Calu3 (cell line): Measurements from ENCODE around the gene C20orf202. TPM values are rescaled to one million over a fixed set of nuclear protein-coding genes. Genes with fewer than 3 reads are reported as not detected.

Source experiments
- BruUV-seq: library from RNA; stranded (reverse); fragments of 400-500 nt; replicated peaks from 2 replicates; lab custom pipeline; 2021; lab: Mats Ljungman, UMichigan
- CTCF ChIA-PET: fragments of 300-600 bp; sonication (Branson Sonifier 250); formaldehyde crosslinking; loops from one replicate; lab custom pipeline; 2022; ENCODE audit warnings: antibody characterized with exemption; lab: Charles Lee
- DNase-seq: peaks from one replicate; pipeline ENCODE4 v3.0.0; 2022
- H3K27ac Mint-ChIP-seq: one replicate; pipeline ENCODE4 v1.8.0; 2022; ENCODE audit warnings: mixed read lengths; ENCODE audit not compliant: unreplicated experiment
- H3K27me3 Mint-ChIP-seq: one replicate; pipeline ENCODE4 v1.8.0; 2022; ENCODE audit warnings: mixed read lengths; ENCODE audit not compliant: unreplicated experiment
- H3K36me3 Mint-ChIP-seq: one replicate; pipeline ENCODE4 v1.8.0; 2022; ENCODE audit warnings: mild to moderate bottlenecking, moderate library complexity, mixed read lengths; ENCODE audit not compliant: insufficient read depth, unreplicated experiment
- H3K4me1 Mint-ChIP-seq: one replicate; pipeline ENCODE4 v1.8.0; 2022; ENCODE audit warnings: mild to moderate bottlenecking, low read depth, mixed read lengths; ENCODE audit not compliant: unreplicated experiment
- H3K4me3 Mint-ChIP-seq: one replicate; pipeline ENCODE4 v1.8.0; 2022; ENCODE audit warnings: mild to moderate bottlenecking, low read depth, moderate library complexity, mixed read lengths; ENCODE audit not compliant: unreplicated experiment
- H3K9me3 Mint-ChIP-seq: one replicate; pipeline ENCODE4 v1.8.0; 2022; ENCODE audit warnings: low read depth, mixed read lengths; ENCODE audit not compliant: unreplicated experiment
- intact Hi-C: fragments of 100-400 bp; cut with micrococcal nuclease; formaldehyde crosslinking; loops from one replicate; pipeline ENCODE4 v1.10.0; 2022; ENCODE audit not compliant: unreplicated experiment
- total RNA-seq: library from RNA; stranded (reverse); gene quantifications from 2 replicates; pipeline ENCODE4 v1.2.3, GENCODE V29; 2022
- TF ChIP-seq, protein P1 (sequence below): fragments of 200-600 bp; IDR thresholded peaks from one replicate; pipeline ENCODE4 v1.8.0; 2022; ENCODE audit warnings: antibody characterized with exemption; ENCODE audit not compliant: unreplicated experiment

The C20orf202 gene
- total RNA-seq, 1 experiment from 2014 or later: not detected

DNA sequence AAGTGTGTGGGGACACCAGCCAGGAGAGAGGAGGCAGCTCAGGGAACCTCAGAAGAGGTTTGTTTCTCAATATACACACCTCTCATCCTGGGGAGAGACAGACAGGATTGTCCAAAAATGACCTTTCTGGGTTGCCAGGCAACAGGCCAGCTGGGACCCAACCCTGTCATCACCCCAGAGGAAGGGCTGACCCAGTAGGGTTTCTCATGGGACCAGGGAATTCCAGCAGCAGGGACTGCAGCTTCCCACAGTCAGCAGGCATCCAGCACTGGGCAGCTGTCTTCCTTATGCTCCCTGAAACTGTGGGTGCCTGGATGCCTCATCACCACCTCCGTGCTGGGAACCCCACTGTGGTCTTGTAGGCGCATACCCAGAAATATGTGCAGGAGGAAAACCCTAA, 1.3 kb downstream of the C20orf202 start:
- Mint-ChIP-seq H3K4me3 (no peak overlapping the region), H3K4me1 (peaks cover 13% of the 10 kb centered on the region), H3K9me3 (no peaks in the 10 kb centered on the region), H3K27me3 (peaks cover 35% of the 10 kb centered on the region), H3K36me3 (no peaks in the 10 kb centered on the region), H3K27ac (no peak overlapping the region)
- DNase-seq: no peak
- intact Hi-C loops: no loop called here
- no TSS peak for BruUV-seq
- CTCF ChIA-PET: no interaction called here
- TF ChIP-seq, protein P1, sequence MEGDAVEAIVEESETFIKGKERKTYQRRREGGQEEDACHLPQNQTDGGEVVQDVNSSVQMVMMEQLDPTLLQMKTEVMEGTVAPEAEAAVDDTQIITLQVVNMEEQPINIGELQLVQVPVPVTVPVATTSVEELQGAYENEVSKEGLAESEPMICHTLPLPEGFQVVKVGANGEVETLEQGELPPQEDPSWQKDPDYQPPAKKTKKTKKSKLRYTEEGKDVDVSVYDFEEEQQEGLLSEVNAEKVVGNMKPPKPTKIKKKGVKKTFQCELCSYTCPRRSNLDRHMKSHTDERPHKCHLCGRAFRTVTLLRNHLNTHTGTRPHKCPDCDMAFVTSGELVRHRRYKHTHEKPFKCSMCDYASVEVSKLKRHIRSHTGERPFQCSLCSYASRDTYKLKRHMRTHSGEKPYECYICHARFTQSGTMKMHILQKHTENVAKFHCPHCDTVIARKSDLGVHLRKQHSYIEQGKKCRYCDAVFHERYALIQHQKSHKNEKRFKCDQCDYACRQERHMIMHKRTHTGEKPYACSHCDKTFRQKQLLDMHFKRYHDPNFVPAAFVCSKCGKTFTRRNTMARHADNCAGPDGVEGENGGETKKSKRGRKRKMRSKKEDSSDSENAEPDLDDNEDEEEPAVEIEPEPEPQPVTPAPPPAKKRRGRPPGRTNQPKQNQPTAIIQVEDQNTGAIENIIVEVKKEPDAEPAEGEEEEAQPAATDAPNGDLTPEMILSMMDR: no peak

DNA sequence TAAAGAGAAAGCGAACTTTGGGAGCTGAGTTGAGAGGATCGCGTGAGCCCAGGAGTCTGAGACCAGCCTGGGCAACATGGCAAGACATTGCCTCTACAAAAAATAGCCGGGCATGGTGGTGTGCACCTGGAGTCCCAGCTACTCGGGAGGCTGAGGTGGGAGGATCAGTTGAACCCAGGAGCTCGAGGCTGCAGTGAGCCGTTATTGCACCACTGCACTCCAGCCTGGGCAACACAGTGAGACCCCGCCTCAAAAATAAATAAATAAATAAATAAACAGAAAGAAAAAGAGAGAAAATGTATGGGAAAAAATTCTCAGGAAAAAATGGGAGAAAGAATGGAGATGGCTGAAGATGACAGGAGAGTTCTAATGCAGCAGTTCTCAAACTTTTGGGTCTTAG, 2.5 kb downstream of the C20orf202 start:
- H3K4me1 Mint-ChIP-seq: peaks cover 13% of the 10 kb centered on the region
- peaks cover 38% of the 10 kb centered on the region for H3K27me3 Mint-ChIP-seq
- no peak overlapping the region for H3K27ac Mint-ChIP-seq
- no TSS peak for BruUV-seq
- no peak for DNase-seq
- peaks cover 5% of the 10 kb centered on the region for H3K36me3 Mint-ChIP-seq
- intact Hi-C loops: no loop called here
- no peaks in the 10 kb centered on the region for H3K9me3 Mint-ChIP-seq
- no peak overlapping the region for H3K4me3 Mint-ChIP-seq
- TF ChIP-seq, protein P1: no peak
- CTCF ChIA-PET: no interaction called here

GRCh38 chr20:1206366-1207148, 3.3 kb downstream of the C20orf202 start:
- TF ChIP-seq, protein P1: no peak
- Mint-ChIP-seq H3K4me3 (no peak overlapping the region), H3K27ac (no peak overlapping the region), H3K4me1 (peaks cover 13% of the 10 kb centered on the region), H3K36me3 (peaks cover 5% of the 10 kb centered on the region), H3K27me3 (peaks cover 46% of the 10 kb centered on the region), H3K9me3 (no peaks in the 10 kb centered on the region)
- intact Hi-C loops: no loop called here
- CTCF ChIA-PET: interaction anchor here (0.6 kb wide), 1 partner anchor 65 kb away, joined by 3 read pairs; no protein-coding TSS in a partner anchor
- no peak for DNase-seq
- BruUV-seq: no TSS peak

DNA sequence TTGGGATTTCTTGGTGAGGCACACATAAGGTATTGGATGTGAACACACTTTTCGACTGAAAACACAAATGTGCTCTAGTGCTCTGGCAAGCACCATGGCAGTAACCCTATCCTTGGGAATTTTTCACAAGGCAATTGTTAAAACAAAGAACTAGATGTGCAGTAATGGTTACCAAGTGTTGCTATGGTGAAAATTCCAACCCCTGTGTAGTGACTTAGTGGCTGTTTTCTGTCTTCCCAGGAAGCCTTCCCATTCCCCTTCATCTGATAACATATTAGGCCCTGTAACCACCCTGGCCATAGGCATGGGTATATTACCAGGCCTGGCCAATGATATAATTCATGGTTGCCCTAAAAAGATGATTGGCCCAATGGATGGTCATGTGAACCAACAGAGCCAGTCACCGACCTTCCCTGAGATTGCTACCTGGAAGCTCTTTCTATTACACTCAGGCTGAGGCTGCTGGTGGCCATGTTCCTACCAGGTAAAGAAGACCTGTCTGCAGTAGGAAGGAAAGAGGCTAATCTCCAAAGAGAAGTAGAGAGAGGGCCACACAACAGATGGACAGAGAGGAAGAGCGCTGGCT, 4.1 kb downstream of the C20orf202 start:
- CTCF ChIA-PET: interaction anchor here (0.6 kb wide), 1 partner anchor 66 kb away, joined by 3 read pairs; no protein-coding TSS in a partner anchor
- no peak overlapping the region for H3K27ac Mint-ChIP-seq

More for the DNA sequence above, 4.1 kb downstream of the C20orf202 start:
- Mint-ChIP-seq H3K36me3 (peaks cover 5% of the 10 kb centered on the region), H3K27me3 (peaks cover 54% of the 10 kb centered on the region), H3K9me3 (no peaks in the 10 kb centered on the region), H3K4me3 (no peak overlapping the region), H3K4me1 (peaks cover 15% of the 10 kb centered on the region)
- intact Hi-C loops: no loop called here
- BruUV-seq: no TSS peak
- no peak for DNase-seq
- TF ChIP-seq, protein P1: no peak
